RPMI7951 (cell line): ENCODE results near the gene TYMS. TPM values are rescaled to one million over a fixed set of nuclear protein-coding genes. Genes with fewer than 3 reads are reported as not detected.
"Not testable (repeated sequence)": the region's sequence is repeated elsewhere in the genome, so short reads cannot be mapped to it uniquely, and the experiment has no call there.

Source experiments
- DNase-seq: peaks from one replicate; pipeline ENCODE4 v3.0.0-alpha.2; 2012; ENCODE audit warnings: low read depth
- total RNA-seq: library from RNA; depleted of rRNA; stranded (reverse); fragments of >200 nt; shearing (Covaris generic); gene quantifications from 2 replicates; pipeline ENCODE4 v1.2.3, GENCODE V29; 2014

Gene TYMS
- total RNA-seq, 1 experiment from 2014 or later = 54.4 TPM

GRCh38 chr18:677145-677544 is 19.7 kb downstream of the TYMS start:
- DNase-seq = no peak

- no peak for DNase-seq
Observed at GRCh38 chr18:677951-678381, 20.5 kb downstream of the TYMS start.

DNA sequence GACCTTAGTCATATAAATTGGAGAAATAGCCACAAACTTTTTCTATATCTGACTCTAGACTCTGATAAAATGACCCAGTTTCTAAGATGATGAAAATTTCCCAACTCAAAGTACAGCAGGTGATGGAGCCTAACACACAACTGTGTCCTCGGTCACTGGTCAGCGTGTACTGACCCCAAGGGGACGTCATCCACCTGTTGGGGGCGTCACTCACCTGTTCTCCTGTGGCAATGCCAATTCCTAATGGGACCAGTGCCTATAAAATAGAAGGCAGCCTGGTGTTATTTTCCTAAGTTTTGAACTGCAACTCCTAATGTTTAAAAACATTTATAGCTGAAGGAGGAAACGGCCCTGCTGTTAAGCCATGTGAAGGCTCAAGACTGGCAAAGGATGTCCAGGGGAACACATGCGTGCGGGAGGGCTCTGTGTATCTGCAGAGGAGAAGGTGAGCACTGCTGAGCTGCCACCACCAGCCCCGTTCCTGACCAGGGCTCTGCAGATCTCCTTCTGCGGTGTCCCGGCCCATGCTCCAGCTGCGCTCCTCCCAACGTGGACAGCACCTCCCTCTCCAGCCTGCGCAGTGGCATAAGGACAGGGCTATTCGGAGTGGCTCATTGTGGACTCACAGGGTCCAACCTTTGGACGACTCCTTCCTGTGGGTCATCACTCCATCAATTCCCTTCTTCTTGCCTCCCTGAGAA is 21.2 kb downstream of the TYMS start:
- no peak for DNase-seq

DNA sequence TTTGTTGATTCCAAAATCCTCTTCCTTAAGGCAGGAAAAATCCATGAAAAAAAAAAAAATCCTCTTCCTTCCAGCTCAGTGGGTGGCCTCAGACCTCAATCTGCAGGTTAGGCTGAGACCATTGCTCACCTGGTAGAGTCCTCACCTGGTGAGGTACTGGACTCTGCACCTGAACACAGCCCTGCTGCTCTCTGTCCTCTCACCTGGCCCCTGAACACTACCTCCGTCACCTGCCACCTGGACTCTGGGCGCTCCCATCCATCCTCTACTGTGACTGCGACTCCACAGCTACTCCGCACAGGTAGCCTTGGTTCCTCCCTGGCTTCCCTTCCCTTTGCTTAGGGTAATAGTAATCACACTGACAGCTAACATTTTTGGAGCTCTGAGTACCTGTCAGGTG is 22.1 kb downstream of the TYMS start:
- DNase-seq = no peak

DNA sequence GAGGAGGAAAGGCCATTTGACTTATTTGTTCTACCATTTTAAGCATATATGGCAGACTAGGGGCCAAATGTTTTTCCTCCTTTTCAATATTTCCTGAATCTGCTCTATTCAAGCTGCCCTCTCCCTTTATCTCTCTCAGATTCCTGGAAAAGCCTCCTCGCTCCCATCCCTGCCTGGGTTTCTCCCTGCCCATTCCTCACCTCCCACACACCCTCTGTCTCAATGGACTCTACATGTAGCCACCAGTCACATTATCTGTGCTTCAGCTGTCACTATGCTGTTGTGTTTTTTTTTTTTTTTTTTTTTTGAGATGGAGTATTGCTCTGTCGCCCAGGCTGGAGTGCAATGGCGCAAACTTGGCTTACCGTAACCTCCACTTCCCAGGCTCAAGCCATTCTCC is 22.9 kb downstream of the TYMS start:
- DNase-seq = no peak

GRCh38 chr18:681985-682384 is 24.5 kb downstream of the TYMS start:
- no peak for DNase-seq

DNA sequence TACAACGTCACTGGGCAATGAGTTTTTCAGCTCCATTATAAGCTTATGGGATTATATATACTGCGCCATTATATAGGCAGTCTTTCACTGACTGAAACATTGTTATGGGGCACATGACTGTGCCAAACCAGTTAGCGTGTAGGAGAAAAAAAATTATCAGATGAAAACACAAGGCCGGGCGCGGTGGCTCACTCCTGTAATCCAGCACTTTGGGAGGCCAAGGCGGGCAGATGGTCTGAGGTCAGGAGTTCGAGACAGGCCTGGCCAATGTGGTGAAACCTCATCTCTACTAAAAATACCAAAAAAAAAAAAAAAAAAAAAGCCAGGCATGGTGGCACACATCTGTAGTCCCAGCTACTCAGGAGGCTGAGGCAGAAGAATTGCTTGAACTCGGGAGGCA is 25.0 kb downstream of the TYMS start:
- DNase-seq = not testable (repeated sequence)

GRCh38 chr18:682833-683232 is 25.4 kb downstream of the TYMS start:
- DNase-seq = no peak

- no peak for DNase-seq
Observed at GRCh38 chr18:683531-683930, 26.1 kb downstream of the TYMS start.

DNA sequence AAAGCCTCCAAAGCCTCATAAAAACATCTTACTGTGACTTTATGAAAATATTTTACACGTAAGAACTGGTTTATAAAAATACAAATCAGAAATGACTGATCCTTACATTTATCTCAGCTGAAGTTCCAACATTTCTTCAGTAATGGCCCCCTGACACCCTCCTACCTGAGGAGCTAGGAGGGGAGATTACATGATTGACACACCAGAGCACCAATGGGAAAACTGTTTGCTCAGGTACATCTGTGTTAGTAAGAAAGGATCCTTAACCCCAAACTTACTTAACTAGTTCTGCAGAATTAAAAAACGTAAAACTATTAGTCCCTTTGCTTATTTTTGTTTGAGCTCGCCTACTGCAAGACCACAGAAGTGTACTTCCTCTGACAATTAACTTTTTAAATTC is 28.0 kb downstream of the TYMS start:
- no peak for DNase-seq

- no peak for DNase-seq
Observed at GRCh38 chr18:686339-687111, 29.1 kb downstream of the TYMS start.

DNA sequence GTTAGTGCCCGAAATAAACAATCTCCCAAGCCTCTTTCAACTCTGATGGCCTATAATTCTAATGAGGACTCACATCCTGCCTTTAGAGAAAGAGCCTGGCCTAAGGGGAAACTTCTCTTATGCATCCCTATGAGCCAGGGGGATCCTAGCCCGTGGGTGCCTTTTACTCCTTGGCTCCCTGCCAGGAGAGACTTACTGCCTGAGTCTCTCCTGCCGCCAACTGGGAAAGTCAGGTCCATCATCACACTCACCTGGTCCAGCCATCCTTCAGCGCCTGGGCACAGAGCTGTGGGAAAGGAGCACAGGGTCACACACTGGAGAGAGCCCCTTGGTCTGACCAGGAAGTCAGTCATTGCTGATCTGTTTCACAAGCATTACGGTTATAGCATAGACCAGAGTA is 30.9 kb downstream of the TYMS start:
- no peak for DNase-seq

GRCh38 chr18:692824-693223 is 35.4 kb downstream of the TYMS start:
- no peak for DNase-seq

DNA sequence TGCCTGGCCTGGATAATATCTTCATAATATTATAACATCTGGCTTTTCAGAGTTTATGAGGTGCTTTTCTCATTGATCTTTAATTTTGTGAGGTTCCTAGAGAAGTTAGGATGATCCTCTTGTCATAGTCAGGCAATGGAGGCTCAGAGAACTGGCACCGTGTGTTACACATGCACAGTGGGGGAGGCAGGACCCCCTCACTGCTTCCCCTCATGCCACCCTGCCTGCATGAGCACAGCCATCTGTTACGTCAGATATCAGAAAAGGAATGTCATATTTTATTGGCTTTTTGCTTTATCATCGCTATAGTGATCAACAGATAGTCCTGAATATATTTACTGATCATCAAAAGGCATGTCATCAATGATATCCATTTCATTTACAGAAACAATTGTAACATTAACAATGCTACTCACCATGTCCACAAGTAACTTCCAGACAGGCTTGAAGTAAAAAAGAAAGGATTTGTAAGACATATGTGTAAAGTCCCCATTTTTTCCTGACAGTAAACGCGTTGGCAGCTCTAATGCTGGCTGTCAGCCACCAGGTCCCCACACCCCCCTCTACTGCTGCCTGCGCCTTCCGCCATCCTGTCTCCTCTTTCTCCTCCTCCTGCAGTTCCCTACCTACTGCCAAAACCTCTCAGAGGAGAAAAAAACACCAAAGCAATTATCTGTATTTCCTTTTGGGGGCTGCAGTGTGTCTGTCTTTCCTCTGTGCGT is 36.2 kb downstream of the TYMS start:
- no peak for DNase-seq

- DNase-seq = no peak
Observed at GRCh38 chr18:697012-697411, 39.6 kb downstream of the TYMS start.

- DNase-seq = no peak
Observed at GRCh38 chr18:697800-698199, 40.3 kb downstream of the TYMS start.

GRCh38 chr18:703213-703967 is 45.9 kb downstream of the TYMS start:
- peak; percentile 42 for DNase-seq

DNA sequence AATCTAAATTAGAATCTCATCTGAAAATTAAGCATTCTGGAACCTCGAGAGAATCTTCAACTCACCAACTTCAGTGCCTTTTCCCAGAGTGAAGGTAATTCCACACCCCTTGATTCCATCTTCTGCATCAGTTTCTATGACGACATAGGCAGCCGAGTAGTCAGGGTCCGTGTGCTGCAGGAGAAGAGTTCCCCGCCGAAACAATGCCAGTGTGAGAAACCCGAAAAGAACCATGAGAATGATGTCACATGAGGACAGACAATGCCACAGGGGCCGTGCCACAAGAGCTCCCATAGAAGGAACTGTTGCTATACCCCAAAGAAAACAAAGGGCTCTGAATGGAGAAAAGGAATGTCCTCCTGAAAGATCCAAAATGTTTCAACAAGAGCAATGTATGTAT is 49.0 kb downstream of the TYMS start:
- DNase-seq = no peak

GRCh38 chr18:708096-708495 is 50.6 kb downstream of the TYMS start:
- DNase-seq = no peak

GRCh38 chr18:709771-710170 is 52.3 kb downstream of the TYMS start:
- DNase-seq = peak; percentile 28

DNA sequence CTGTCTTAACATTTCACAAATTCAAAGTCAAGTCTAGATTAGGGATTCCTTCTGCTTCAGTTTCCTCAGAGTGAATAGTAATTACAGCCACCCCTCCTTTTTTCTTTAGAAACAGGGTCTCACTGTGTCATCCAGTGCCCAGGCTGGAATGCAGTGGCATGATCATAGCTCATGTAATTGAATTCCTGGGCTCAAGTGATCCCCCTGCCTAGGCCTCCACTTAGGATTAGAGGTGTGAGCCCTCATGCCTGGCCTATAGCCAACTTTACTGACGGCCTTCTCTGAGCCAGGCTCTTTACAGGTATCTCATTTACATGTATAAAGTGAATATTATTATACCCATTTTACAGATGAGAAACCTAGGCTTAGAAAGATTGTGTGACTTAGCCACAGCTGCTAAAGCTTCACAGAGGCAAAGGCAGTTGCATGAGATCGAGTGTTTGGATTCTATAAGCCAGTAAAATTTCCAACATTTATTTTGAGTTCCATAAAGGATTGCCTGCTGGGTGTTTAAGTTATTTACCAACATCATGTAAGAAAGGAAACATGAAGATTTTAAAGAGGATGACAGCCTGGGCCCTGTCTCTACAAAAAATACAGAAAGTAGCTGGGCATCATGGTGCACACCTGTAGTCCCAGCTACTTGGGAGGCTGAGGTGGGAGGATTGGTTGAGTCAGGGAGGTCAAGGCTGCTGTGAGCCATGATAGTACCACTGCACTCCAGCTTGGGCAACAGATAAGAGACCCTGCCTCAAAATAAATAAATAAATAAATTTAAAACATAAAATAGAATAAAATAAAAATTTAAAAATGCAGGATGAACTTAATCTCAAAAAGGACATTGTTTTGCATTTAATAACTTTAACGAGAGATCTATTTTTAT is 53.2 kb downstream of the TYMS start:
- no peak for DNase-seq
